GM12878 (cell line): ENCODE measurements around the gene PCDH15. TPM values are rescaled to one million over a fixed set of nuclear protein-coding genes. Genes with fewer than 3 reads are reported as not detected.

Experiments used
- ATAC-seq: fragments of 200-7000 bp; cut with Tn5 transposase; 3 replicates; pipeline ENCODE4 v1.9.1; 2020; ENCODE audit warnings: mild to moderate bottlenecking, moderate library complexity
- BruUV-seq: library from RNA; stranded (reverse); fragments of 400-500 nt; replicated peaks from 2 replicates; lab custom pipeline; 2021; lab: Mats Ljungman, UMichigan
- CTCF ChIA-PET: fragments of 300-600 bp; sonication (Branson Sonifier 250); formaldehyde crosslinking; extraction: SDS; loops from one replicate; lab custom pipeline; 2021; ENCODE audit warnings: inconsistent platforms; lab: Yijun Ruan, JAX
- POLR2A ChIA-PET: fragments of 350-600 bp; formaldehyde crosslinking; extraction: SDS; loops from one replicate; lab custom pipeline; 2021; ENCODE audit warnings: inconsistent platforms; lab: Charles Lee
- RAD21 ChIA-PET: fragments of 300-600 bp; sonication (Branson Sonifier 250); formaldehyde crosslinking; loops from one replicate; lab custom pipeline; 2023; ENCODE audit warnings: antibody characterized with exemption; ENCODE audit not compliant: unreplicated experiment; lab: Charles Lee
- SMC1A ChIA-PET: fragments of 300-600 bp; sonication (Branson Sonifier 250); formaldehyde crosslinking; loops from one replicate; lab custom pipeline; 2023; ENCODE audit not compliant: unreplicated experiment, uncharacterized antibody; lab: Charles Lee
- DNase-seq: peaks from one replicate; pipeline ENCODE4 v3.0.0-alpha.2; 2011; ENCODE audit warnings: low read depth, low spot score
- FAIRE-seq: peaks from 3 replicates; lab custom pipeline; 2011; peaks lifted over from hg19 to GRCh38; lab: Jason Lieb, UNC
- H2AFZ ChIP-seq: 2 replicates; pipeline ENCODE4 v1.6.0; 2011; ENCODE audit warnings: low read depth, low read length, control low read depth; ENCODE audit not compliant: control insufficient read depth
- H3K27ac ChIP-seq: 2 replicates; pipeline ENCODE4 v1.5.1; 2011; ENCODE audit warnings: control low read depth; ENCODE audit not compliant: control insufficient read depth, insufficient read depth
- H3K27me3 ChIP-seq, 2 experiments: replicated peaks in 1 of 2; 2 replicates each; pipeline versions ENCODE4 v1.6.0 to v1.6.1; 2011; ENCODE audit warnings: low read length in 1 of 2; ENCODE audit not compliant: control insufficient read depth in 2 of 2, insufficient read depth in 2 of 2
- H3K36me3 ChIP-seq, 2 experiments: 2 replicates each; pipeline ENCODE4 v1.5.1; 2011; ENCODE audit warnings: low read length in 1 of 2; ENCODE audit not compliant: control insufficient read depth in 2 of 2, insufficient read depth in 2 of 2
- H3K4me1 ChIP-seq: 2 replicates; pipeline ENCODE4 v1.6.1; 2011; ENCODE audit warnings: mild to moderate bottlenecking, low read length, moderate library complexity, mixed read lengths; ENCODE audit not compliant: control insufficient read depth, insufficient read depth
- H3K4me2 ChIP-seq: 2 replicates; pipeline ENCODE4 v1.6.0; 2011; ENCODE audit warnings: control low read depth; ENCODE audit not compliant: control insufficient read depth, insufficient read depth
- H3K4me3 ChIP-seq: fragments of 200-600 bp; sonication (generic); 2 replicates; pipeline ENCODE4 v1.5.1; 2016
- H3K79me2 ChIP-seq: 2 replicates; pipeline ENCODE4 v1.6.0; 2011; ENCODE audit warnings: low read length; ENCODE audit not compliant: control insufficient read depth, insufficient read depth
- H3K9ac ChIP-seq: 2 replicates; pipeline ENCODE4 v1.8.0; 2011; ENCODE audit warnings: low read length, control low read depth, mixed read lengths; ENCODE audit not compliant: control insufficient read depth, insufficient read depth
- H3K9me3 ChIP-seq: replicated peaks from 3 replicates; pipeline ENCODE4 v1.5.1; 2011; ENCODE audit warnings: mild to moderate bottlenecking, low read length; ENCODE audit not compliant: control insufficient read depth, insufficient read depth
- H4K20me1 ChIP-seq: 2 replicates; pipeline ENCODE4 v1.6.0; 2011; ENCODE audit not compliant: control insufficient read depth, insufficient read depth
- E2F4 ChIP-seq: IDR thresholded peaks from 2 replicates; pipeline ENCODE4 v1.6.1; 2012; ENCODE audit warnings: low read depth, low read length, improper control_type of control experiment
- FOXM1 ChIP-seq: IDR thresholded peaks from 2 replicates; pipeline ENCODE4 v1.6.1; 2012; ENCODE audit warnings: low read depth, mild to moderate bottlenecking, inconsistent platforms, low read length, moderate library complexity
- HCFC1 ChIP-seq: fragments of 150-350 bp; IDR thresholded peaks from 2 replicates; pipeline ENCODE4 v1.6.1; 2014; ENCODE audit warnings: low read length
- HDGF ChIP-seq: fragments of 450-650 bp; IDR thresholded peaks from 2 replicates; pipeline ENCODE4 v1.6.1; 2016; ENCODE audit warnings: antibody characterized with exemption
- IKZF2 ChIP-seq, 2 experiments: fragments of 450-650 bp; IDR thresholded peaks; 2 replicates each; pipeline ENCODE4 v1.6.1; 2017; ENCODE audit warnings: mild to moderate bottlenecking in 2 of 2, moderate library complexity in 2 of 2
- IRF5 ChIP-seq: fragments of 450-650 bp; IDR thresholded peaks from 2 replicates; pipeline ENCODE4 v1.6.1; 2017; ENCODE audit warnings: borderline replicate concordance
- JUND ChIP-seq: IDR thresholded peaks from 2 replicates; pipeline ENCODE4 v1.6.1; 2012; ENCODE audit warnings: low read depth, mild to moderate bottlenecking, low read length, improper control_type of control experiment, moderate library complexity
- KLF5 ChIP-seq: fragments of 450-650 bp; IDR thresholded peaks from 2 replicates; pipeline ENCODE4 v1.6.1; 2014; ENCODE audit warnings: mild to moderate bottlenecking; ENCODE audit not compliant: partially characterized antibody
- RAD21 ChIP-seq: IDR thresholded peaks from 2 replicates; pipeline ENCODE4 v1.6.1; 2011; ENCODE audit warnings: mild to moderate bottlenecking, low read depth, low read length, moderate library complexity; ENCODE audit not compliant: insufficient read depth
- REST ChIP-seq: IDR thresholded peaks from 2 replicates; pipeline ENCODE4 v1.6.1; 2012; ENCODE audit warnings: mild to moderate bottlenecking, low read depth, low read length
- SKIL ChIP-seq: fragments of 450-650 bp; IDR thresholded peaks from 2 replicates; pipeline ENCODE4 v1.6.1; 2017; ENCODE audit warnings: mild to moderate bottlenecking, low read depth, inconsistent platforms; ENCODE audit not compliant: poor library complexity, severe bottlenecking
- SMARCA5 ChIP-seq: fragments of 450-650 bp; IDR thresholded peaks from 2 replicates; pipeline ENCODE4 v1.6.1; 2017; ENCODE audit warnings: mild to moderate bottlenecking
- SRF ChIP-seq, 2 experiments: IDR thresholded peaks; 2 replicates each; pipeline ENCODE4 v1.6.1; 2011; ENCODE audit warnings: low read depth in 2 of 2, low read length in 2 of 2, mild to moderate bottlenecking in 1 of 2, moderate library complexity in 1 of 2
- STAT3 ChIP-seq: IDR thresholded peaks from 2 replicates; pipeline ENCODE4 v1.6.1; 2011; ENCODE audit warnings: low read depth, low read length, improper control_type of control experiment
- TBL1XR1 ChIP-seq: IDR thresholded peaks from 2 replicates; pipeline ENCODE4 v1.6.1; 2012; ENCODE audit warnings: low read depth, low read length, improper control_type of control experiment
- ZZZ3 ChIP-seq: IDR thresholded peaks from 2 replicates; pipeline ENCODE4 v1.6.1; 2011; ENCODE audit warnings: low read depth; ENCODE audit not compliant: control insufficient read depth, insufficient read length
- WGBS: methylation state at CpG from one replicate; pipeline ENCODE4 v1.1.6; 2016; ENCODE audit warnings: low lambda C conversion rate; ENCODE audit not compliant: insufficient replicate concordance, insufficient coverage; ENCODE audit errors: missing lambda C conversion rate; 5-methylcytosine and 5-hydroxymethylcytosine counted together
- in situ Hi-C: fragments of 300-500 bp; cut with MboI; formaldehyde crosslinking; loops from 9 replicates; pipeline ENCODE4 v1.14.3; 2018; ENCODE audit warnings: mixed read lengths
- intact Hi-C: fragments of 100-400 bp; cut with micrococcal nuclease; formaldehyde crosslinking; loops from one replicate; pipeline ENCODE4 v1.14.2; 2022; ENCODE audit not compliant: unreplicated experiment
- polyA plus RNA-seq, 11 experiments: library from polyadenylated mRNA; depleted of rRNA in 4 of 11; unstranded in 6 of 11; stranded (reverse) in 5 of 11; fragments of >200 nt; fragmentation: Nextera tagmentation in 4 of 11; fragmentation: Illumina TruSeq in 1 of 11; extraction: Ambion mirVana in 4 of 11; extraction: Trizol in 1 of 11; gene quantifications; 1 replicate in 1 of 11; 2 replicates in 10 of 11; pipeline versions ENCODE4 v1.2.1 to v1.2.3, GENCODE V29; 2011 to 2016; ENCODE audit warnings: inconsistent platforms in 2 of 11, missing spikeins in 2 of 11, low read depth in 1 of 11
- total RNA-seq, 4 experiments: library from RNA; depleted of rRNA in 3 of 4; stranded (reverse); fragments of >200 nt in 3 of 4; fragmentation: Illumina TruSeq in 1 of 4; extraction: Trizol in 1 of 4; gene quantifications; 2 replicates each; pipeline versions ENCODE4 v1.2.1 to v1.2.3, GENCODE V29; 2013 to 2021

Gene PCDH15
- total and polyA plus RNA-seq, 10 of the 15 experiments (the other 5 are each of a cell fraction or from before 2014, with no cell fraction given) = 0.03 to 0.52 (median 0.07) TPM; not detected in 6

- no peak overlapping the region for H3K4me3 ChIP-seq
- no peak for TF ChIP-seq STAT3
- TF ChIP-seq FOXM1 = no peak
- TF ChIP-seq RAD21 = peak; percentile 54; the same call in 1 of the 2 replicates
- no peak for TF ChIP-seq ZZZ3
- no peak for TF ChIP-seq E2F4
- TF ChIP-seq IRF5 = no peak
- TF ChIP-seq SRF (IDR thresholded peaks at IDR 0.05; ENCODE audit: low read depth in 2 of 2, low read length in 2 of 2) = no peak
- TF ChIP-seq TBL1XR1 = no peak
- no peak for TF ChIP-seq HDGF
- TF ChIP-seq IKZF2 (IDR thresholded peaks at IDR 0.05) = no peak
- TF ChIP-seq REST = no peak
- TF ChIP-seq SKIL = no peak
- TF ChIP-seq JUND = no peak
- peak; percentile 25; the same call in 1 of the 2 replicates for TF ChIP-seq SMARCA5
- TF ChIP-seq KLF5 = no peak
- TF ChIP-seq HCFC1 = no peak
Measured at GRCh38 chr10:53997953-53998352, 803.1 kb downstream of the PCDH15 start.

More at GRCh38 chr10:53997953-53998352, 803.1 kb downstream of the PCDH15 start:
- DNase-seq (no peak), FAIRE-seq (no peak), ATAC-seq (peak; percentile 59; the same call in 2 of the 3 replicates)
- H3K27ac ChIP-seq = no peak overlapping the region
- H3K27me3 ChIP-seq = no peaks in the 10 kb centered on the region
- ChIA-PET RAD21 (interaction anchor here (1.3 to 2.0 kb wide), 2 partner anchors 135 to 405 kb away, joined by 5 to 23 read pairs; no protein-coding TSS in a partner anchor), SMC1A (interaction anchor here (0.6 to 4.6 kb wide), 8 partner anchors 10 to 1122 kb away, joined by 3 to 38 read pairs (median 3); no protein-coding TSS in a partner anchor), POLR2A (no interaction called here), CTCF (interaction anchor here (0.6 to 3.0 kb wide), 10 partner anchors 9 to 1180 kb away, joined by 3 to 19 read pairs (median 4); partner anchors contain the start of gene PCDH15)
- in situ Hi-C loops = no loop called here
- 0% methylated on average over 2 of the region's 2 CpGs for WGBS
- H3K4me1 ChIP-seq = no peaks in the 10 kb centered on the region
- no peak overlapping the region for H3K4me2 ChIP-seq
- no peaks in the 10 kb centered on the region for H3K79me2 ChIP-seq
- no peak overlapping the region for H2AFZ ChIP-seq
- intact Hi-C loops = loop anchor here (2.0 kb wide), 1 partner anchor 405 kb away; no protein-coding TSS in a partner anchor
- no peak overlapping the region for H3K9ac ChIP-seq
- BruUV-seq = no TSS peak
- no peaks in the 10 kb centered on the region for H4K20me1 ChIP-seq
- no peaks in the 10 kb centered on the region for H3K9me3 ChIP-seq
- H3K36me3 ChIP-seq = no peaks in the 10 kb centered on the region
